PC-3 (cell line): ENCODE results near the gene MINDY1. TPM values are rescaled to one million over a fixed set of nuclear protein-coding genes. Genes with fewer than 3 reads are reported as not detected.
A peak's percentile ranks its signal among the peaks of the same experiment; 100 is the strongest.

Experiments used
- ATAC-seq: fragments of 200-7000 bp; cut with Tn5 transposase; 2 replicates; pipeline ENCODE4 v1.9.1; 2020; ENCODE audit warnings: mild to moderate bottlenecking, moderate library complexity
- BruUV-seq: library from RNA; stranded (reverse); fragments of 400-500 nt; replicated peaks from 2 replicates; lab custom pipeline; 2021; lab: Mats Ljungman, UMichigan
- CTCF ChIA-PET: fragments of 300-600 bp; sonication (Branson Sonifier 250); formaldehyde crosslinking; loops from one replicate; lab custom pipeline; 2022; ENCODE audit warnings: antibody characterized with exemption; lab: Charles Lee
- POLR2A ChIA-PET: fragments of 300-600 bp; sonication (Branson Sonifier 250); formaldehyde crosslinking; loops from one replicate; lab custom pipeline; 2022; ENCODE audit warnings: antibody characterized with exemption; ENCODE audit not compliant: unreplicated experiment; lab: Charles Lee
- DNase-seq: peaks from one replicate; pipeline ENCODE4 v3.0.0-alpha.2; 2015
- H2AFZ ChIP-seq: fragments of 300-600 bp; sonication (generic); 2 replicates; pipeline ENCODE4 v1.6.0; 2016; ENCODE audit warnings: antibody characterized with exemption, low read length
- H3F3A ChIP-seq: fragments of 300-600 bp; sonication (generic); one replicate; pipeline ENCODE4 v1.6.0; 2017; ENCODE audit warnings: antibody characterized with exemption, low read length, control low read depth, mild to moderate bottlenecking; ENCODE audit not compliant: unreplicated experiment
- H3K27ac ChIP-seq: fragments of 300-600 bp; sonication (generic); 2 replicates; pipeline ENCODE4 v1.5.1; 2016; ENCODE audit warnings: mild to moderate bottlenecking, low read length
- H3K27me3 ChIP-seq: fragments of 300-600 bp; sonication (generic); 2 replicates; pipeline ENCODE4 v1.6.1; 2016; ENCODE audit warnings: low read length, mixed read lengths
- H3K36me3 ChIP-seq: fragments of 300-600 bp; sonication (generic); 2 replicates; pipeline ENCODE4 v1.6.1; 2016; ENCODE audit warnings: low read depth, mixed run types, low read length, mixed read lengths
- H3K4me1 ChIP-seq: fragments of 300-600 bp; sonication (generic); 2 replicates; pipeline ENCODE4 v1.5.1; 2016; ENCODE audit warnings: low read length; ENCODE audit not compliant: insufficient read depth
- H3K4me2 ChIP-seq: fragments of 300-600 bp; sonication (generic); 2 replicates; pipeline ENCODE4 v1.6.0; 2016; ENCODE audit warnings: low read length
- H3K4me3 ChIP-seq: fragments of 300-600 bp; sonication (generic); 2 replicates; pipeline ENCODE4 v1.5.1; 2016; ENCODE audit warnings: mild to moderate bottlenecking, low read length, mixed read lengths
- H3K79me2 ChIP-seq: fragments of 300-600 bp; sonication (generic); 2 replicates; pipeline ENCODE4 v1.6.1; 2017; ENCODE audit warnings: low read length, mixed read lengths
- H3K9ac ChIP-seq: fragments of 300-600 bp; sonication (generic); 2 replicates; pipeline ENCODE4 v1.6.0; 2016; ENCODE audit warnings: mild to moderate bottlenecking, low read length
- H3K9me2 ChIP-seq: fragments of 300-600 bp; sonication (generic); replicated peaks from 2 replicates; pipeline ENCODE4 v1.6.1; 2016; ENCODE audit warnings: mixed run types, low read length, mixed read lengths
- H3K9me3 ChIP-seq: fragments of 300-600 bp; sonication (generic); 2 replicates; pipeline ENCODE4 v1.6.1; 2016; ENCODE audit warnings: low read length, mixed read lengths
- H4K20me1 ChIP-seq: fragments of 300-600 bp; sonication (generic); 2 replicates; pipeline ENCODE4 v1.6.1; 2016; ENCODE audit warnings: low read length, mixed read lengths
- CTCF ChIP-seq: fragments of 300-600 bp; sonication (generic); conservative IDR thresholded peaks from 2 replicates; pipeline ENCODE4 v1.5.1; 2017; ENCODE audit warnings: antibody characterized with exemption, low read depth, mild to moderate bottlenecking, low read length
- EZH2 ChIP-seq: fragments of 300-600 bp; sonication (generic); IDR thresholded peaks from one replicate; pipeline ENCODE4 v1.6.1; 2017; ENCODE audit warnings: antibody characterized with exemption, mild to moderate bottlenecking, low read length; ENCODE audit not compliant: unreplicated experiment
- EZH2phosphoT487 ChIP-seq: fragments of 300-600 bp; sonication (generic); IDR thresholded peaks from 2 replicates; pipeline ENCODE4 v1.6.1; 2018; ENCODE audit warnings: mild to moderate bottlenecking, antibody characterized with exemption, low read length, borderline replicate concordance
- intact Hi-C: fragments of 100-400 bp; cut with micrococcal nuclease; formaldehyde crosslinking; loops from 2 replicates; pipeline ENCODE4 v1.9.0; 2023
- total RNA-seq: library from RNA; depleted of rRNA; stranded (reverse); fragments of >200 nt; gene quantifications from 2 replicates; pipeline ENCODE4 v1.2.3, GENCODE V29; 2014

MINDY1 gene
- total RNA-seq, 1 experiment from 2014 or later = 6.3 TPM

GRCh38 chr1:151000408-151000807, 6.3 kb downstream of the MINDY1 start:
- H3K9me2 ChIP-seq = no peaks in the 10 kb centered on the region
- no peak overlapping the region for H2AFZ ChIP-seq
- ATAC-seq = no peak
- BruUV-seq = no TSS peak
- H3K79me2 ChIP-seq = no peaks in the 10 kb centered on the region
- DNase-seq = no peak
- no peak overlapping the region for H3K4me3 ChIP-seq
- ChIA-PET POLR2A (no interaction called here), CTCF (interaction anchor here (0.6 kb wide), 1 partner anchor 99 kb away, joined by 3 read pairs; no protein-coding TSS in a partner anchor)
- H3K4me1 ChIP-seq = peaks cover 22% of the 10 kb centered on the region
- no peaks in the 10 kb centered on the region for H3K36me3 ChIP-seq
- no peaks in the 10 kb centered on the region for H3K27me3 ChIP-seq
- H3K4me2 ChIP-seq = no peak overlapping the region
- intact Hi-C loops = loop anchor here (10.0 kb wide), 1 partner anchor 376 kb away; the partner anchor contains the start of gene ENSA
- no peaks in the 10 kb centered on the region for H3K9me3 ChIP-seq
- no peaks in the 10 kb centered on the region for H3F3A ChIP-seq
- H4K20me1 ChIP-seq = no peaks in the 10 kb centered on the region
- H3K27ac ChIP-seq = no peak overlapping the region
- H3K9ac ChIP-seq = no peak overlapping the region
- TF ChIP-seq EZH2phosphoT487 (no peak), CTCF (no peak), EZH2 (no peak)

- peak overlapping the region; percentile 69; the same call in 1 of the 2 replicates for H2AFZ ChIP-seq
- peak overlapping the region; percentile 43; the same call in 1 of the 2 replicates for H3K4me2 ChIP-seq
- peaks cover 22% of the 10 kb centered on the region for H3K4me1 ChIP-seq
- POLR2A ChIA-PET = no interaction called here
- intact Hi-C loops = loop anchor here (10.0 kb wide), 2 partner anchors 375 to 435 kb away; partner anchors contain the start of gene ENSA
- CTCF ChIA-PET = interaction anchor here (0.6 kb wide), 1 partner anchor 100 kb away, joined by 3 read pairs; no protein-coding TSS in a partner anchor
- H3K36me3 ChIP-seq = no peaks in the 10 kb centered on the region
- no peaks in the 10 kb centered on the region for H3F3A ChIP-seq
- no peak overlapping the region for H3K4me3 ChIP-seq
- no TSS peak for BruUV-seq
- no peak overlapping the region for H3K9ac ChIP-seq
- H3K27ac ChIP-seq = no peak overlapping the region
- TF ChIP-seq EZH2phosphoT487 = no peak
- TF ChIP-seq EZH2 = no peak
- no peak for TF ChIP-seq CTCF
- H3K9me2 ChIP-seq = no peaks in the 10 kb centered on the region
- no peaks in the 10 kb centered on the region for H3K79me2 ChIP-seq
- H3K27me3 ChIP-seq = no peaks in the 10 kb centered on the region
- DNase-seq = no peak
- H3K9me3 ChIP-seq = no peaks in the 10 kb centered on the region
- no peak for ATAC-seq
- no peaks in the 10 kb centered on the region for H4K20me1 ChIP-seq
These were observed 6.8 kb downstream of the MINDY1 start for GRCh38 chr1:150999926-151000325.

GRCh38 chr1:150999051-150999674, 7.5 kb downstream of the MINDY1 start:
- Histone ChIP-seq H3K79me2 (no peaks in the 10 kb centered on the region), H3K36me3 (no peaks in the 10 kb centered on the region), H3K4me1 (peaks cover 22% of the 10 kb centered on the region), H3K4me3 (no peak overlapping the region), H3F3A (no peaks in the 10 kb centered on the region), H3K27me3 (no peaks in the 10 kb centered on the region), H3K9me3 (no peaks in the 10 kb centered on the region), H4K20me1 (no peaks in the 10 kb centered on the region), H3K4me2 (peak overlapping the region; percentile 43), H3K27ac (peak overlapping the region; percentile 52), H3K9ac (peak overlapping the region; percentile 10; the same call in 1 of the 2 replicates), H3K9me2 (no peaks in the 10 kb centered on the region), H2AFZ (peak overlapping the region; percentile 69)
- BruUV-seq = no TSS peak
- ATAC-seq (peak; percentile 58), DNase-seq (peak; percentile 62)
- TF ChIP-seq EZH2 (no peak), EZH2phosphoT487 (no peak), CTCF (no peak)
- intact Hi-C loops = loop anchor here (10.0 kb wide), 1 partner anchor 434 kb away; no protein-coding TSS in a partner anchor
- CTCF ChIA-PET = no interaction called here
- POLR2A ChIA-PET = no interaction called here
